Neural crest cell (in vitro differentiated cells): Measurements from ENCODE around the gene C1RL. TPM values are rescaled to one million over a fixed set of nuclear protein-coding genes. Genes with fewer than 3 reads are reported as not detected.

Experiments
- DNase-seq: peaks from one replicate; pipeline ENCODE4 v3.0.0; 2021; ENCODE audit warnings: low read depth, mixed read lengths, low spot score
- H3K27ac Mint-ChIP-seq: one replicate; pipeline ENCODE4 v1.8.0; 2021; ENCODE audit warnings: mild to moderate bottlenecking, mixed read lengths; ENCODE audit not compliant: unreplicated experiment
- H3K27me3 Mint-ChIP-seq: 2 replicates; pipeline ENCODE4 v1.8.0; 2021; ENCODE audit warnings: low read depth, mild to moderate bottlenecking, mixed read lengths
- H3K36me3 Mint-ChIP-seq: 2 replicates; pipeline ENCODE4 v1.8.0; 2021; ENCODE audit warnings: low read depth, mild to moderate bottlenecking, mixed read lengths
- H3K4me1 Mint-ChIP-seq: 2 replicates; pipeline ENCODE4 v1.8.0; 2021; ENCODE audit warnings: mixed read lengths
- H3K4me3 Mint-ChIP-seq: one replicate; pipeline ENCODE4 v1.8.0; 2021; ENCODE audit warnings: mild to moderate bottlenecking, mixed read lengths
- H3K9me3 Mint-ChIP-seq: 2 replicates; pipeline ENCODE4 v1.8.0; 2021; ENCODE audit warnings: mixed read lengths
- CTCF ChIP-seq: fragments of 200-600 bp; sonication (generic); conservative IDR thresholded peaks from 2 replicates; pipeline ENCODE4 v1.5.0; 2021; ENCODE audit warnings: antibody characterized with exemption, mild to moderate bottlenecking
- total RNA-seq: library from RNA; stranded (reverse); gene quantifications from 2 replicates; pipeline ENCODE4 v1.2.1, GENCODE V29; 2021

Gene C1RL
- total RNA-seq, 1 donor from 2014 or later: 12.8 TPM

DNA sequence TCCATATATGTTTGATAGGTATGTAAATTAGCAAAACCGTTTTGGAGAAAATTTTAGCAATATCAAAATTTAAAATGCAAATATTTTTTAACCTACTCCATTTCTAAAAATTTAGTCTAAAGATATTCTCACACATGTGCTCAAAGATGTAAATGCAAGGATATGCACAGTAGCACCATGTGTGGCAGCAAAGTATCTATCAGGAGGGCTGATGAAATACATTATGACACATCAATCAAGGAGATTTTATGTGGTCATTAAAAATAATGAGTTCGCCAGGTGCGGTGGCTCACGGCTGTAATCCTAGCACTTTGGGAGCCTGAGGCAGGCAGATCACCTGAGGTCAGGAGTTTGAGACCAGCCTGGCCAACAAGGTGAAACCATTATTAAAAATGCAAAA, 8.8 kb downstream of the C1RL start:
- Mint-ChIP-seq H3K4me3 (no peak overlapping the region), H3K4me1 (no peaks in the 10 kb centered on the region), H3K27me3 (no peaks in the 10 kb centered on the region), H3K36me3 (peaks cover 2% of the 10 kb centered on the region), H3K27ac (no peak overlapping the region), H3K9me3 (no peaks in the 10 kb centered on the region)
- no peak for TF ChIP-seq CTCF
- no peak for DNase-seq

- H3K4me1 Mint-ChIP-seq: no peaks in the 10 kb centered on the region
- DNase-seq: no peak
- no peak overlapping the region for H3K4me3 Mint-ChIP-seq
- no peak for TF ChIP-seq CTCF
- H3K36me3 Mint-ChIP-seq: peaks cover 2% of the 10 kb centered on the region
- no peaks in the 10 kb centered on the region for H3K27me3 Mint-ChIP-seq
- H3K27ac Mint-ChIP-seq: no peak overlapping the region
- no peaks in the 10 kb centered on the region for H3K9me3 Mint-ChIP-seq
These were observed 9.6 kb downstream of the C1RL start for GRCh38 chr12:7099290-7099996.

- Mint-ChIP-seq H3K4me3 (no peak overlapping the region), H3K36me3 (peaks cover 2% of the 10 kb centered on the region), H3K4me1 (peaks cover 5% of the 10 kb centered on the region), H3K9me3 (no peaks in the 10 kb centered on the region), H3K27me3 (no peaks in the 10 kb centered on the region), H3K27ac (peak overlapping the region; percentile 19)
- DNase-seq: no peak
- no peak for TF ChIP-seq CTCF
These were observed 12.0 kb downstream of the C1RL start for GRCh38 chr12:7096979-7097378.

DNA sequence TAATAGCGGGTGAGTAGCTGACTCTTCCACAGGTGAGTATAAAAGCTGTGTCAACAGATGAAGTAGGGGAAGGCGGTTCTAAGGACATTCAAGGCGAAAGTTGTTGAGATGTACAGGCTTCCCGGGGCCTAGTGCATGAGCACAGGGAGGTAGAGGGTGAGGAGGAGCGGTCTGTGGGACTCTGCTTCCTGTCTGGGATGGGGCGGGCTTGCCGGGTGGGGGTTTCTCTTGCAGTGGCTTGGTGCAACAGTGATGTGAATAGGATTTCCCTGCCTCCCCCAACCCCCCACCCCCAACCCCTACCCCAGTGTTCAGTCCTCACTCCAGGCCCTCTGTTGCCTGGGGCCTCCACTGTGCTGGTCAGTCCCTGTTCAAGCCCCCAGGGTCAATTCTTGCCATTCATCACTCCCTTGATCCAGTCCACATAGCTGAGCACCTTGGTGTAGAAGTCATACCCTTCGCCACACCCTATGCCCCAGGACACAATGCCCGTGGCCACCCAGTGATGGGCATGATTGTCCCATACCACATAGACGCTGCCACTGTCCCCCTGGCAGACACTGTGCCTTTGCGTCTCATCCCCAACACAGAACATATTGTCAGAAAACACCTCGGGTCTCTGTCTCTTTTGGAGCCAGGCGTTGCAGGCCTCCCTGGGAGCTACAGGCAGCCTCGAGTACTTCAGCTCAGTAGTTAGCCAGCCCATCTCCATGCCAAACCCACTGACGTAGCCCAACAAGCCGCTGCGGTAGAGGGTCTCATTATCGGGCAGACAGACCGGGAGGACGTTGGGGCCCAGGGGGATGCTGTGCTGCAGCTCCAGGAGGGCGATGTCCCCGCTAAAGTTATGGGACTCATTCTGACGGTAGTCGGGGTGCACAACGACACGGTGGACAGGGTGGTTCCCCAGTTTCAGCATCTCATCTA, 12.7 kb downstream of the C1RL start:
- Mint-ChIP-seq H3K36me3 (peaks cover 2% of the 10 kb centered on the region), H3K9me3 (no peaks in the 10 kb centered on the region), H3K4me3 (no peak overlapping the region), H3K27me3 (no peaks in the 10 kb centered on the region), H3K27ac (no peak overlapping the region), H3K4me1 (peaks cover 5% of the 10 kb centered on the region)
- no peak for DNase-seq
- TF ChIP-seq CTCF: no peak

GRCh38 chr12:7093892-7094291, 15.1 kb downstream of the C1RL start:
- H3K9me3 Mint-ChIP-seq: no peaks in the 10 kb centered on the region
- peaks cover 2% of the 10 kb centered on the region for H3K36me3 Mint-ChIP-seq
- peaks cover 11% of the 10 kb centered on the region for H3K4me1 Mint-ChIP-seq
- TF ChIP-seq CTCF: no peak
- no peak for DNase-seq
- H3K4me3 Mint-ChIP-seq: no peak overlapping the region
- H3K27me3 Mint-ChIP-seq: peaks cover 2% of the 10 kb centered on the region
- no peak overlapping the region for H3K27ac Mint-ChIP-seq
